Suprapubic skin (tissue), 4 donors: ENCODE data around the gene RBM38. TPM values are rescaled to one million over a fixed set of nuclear protein-coding genes. Genes with fewer than 3 reads are reported as not detected.

Source experiments
- DNase-seq, 2 donors: peaks; one replicate each; pipeline ENCODE4 v3.0.0-alpha.2; 2019; ENCODE audit warnings: low spot score in 2 of 2
- H3K27ac ChIP-seq: fragments of 200-600 bp; sonication (generic); one replicate; pipeline ENCODE4 v1.5.1; 2019
- H3K27me3 ChIP-seq: fragments of 200-600 bp; sonication (generic); one replicate; pipeline ENCODE4 v1.5.1; 2019
- H3K36me3 ChIP-seq: fragments of 200-600 bp; sonication (generic); one replicate; pipeline ENCODE4 v1.5.1; 2019
- H3K4me1 ChIP-seq: fragments of 200-600 bp; sonication (generic); one replicate; pipeline ENCODE4 v1.5.1; 2019
- H3K4me3 ChIP-seq: fragments of 200-600 bp; sonication (generic); one replicate; pipeline ENCODE4 v1.5.1; 2019; ENCODE audit warnings: mild to moderate bottlenecking
- H3K9me3 ChIP-seq: fragments of 200-600 bp; sonication (generic); one replicate; pipeline ENCODE4 v1.5.1; 2019
- EP300 ChIP-seq: sonication (generic); formaldehyde crosslinking; IDR thresholded peaks from one replicate; pipeline ENCODE4 v1.6.1; 2017; ENCODE audit warnings: antibody characterized with exemption
- POLR2A ChIP-seq, 2 donors: fragments of 450-650 bp; IDR thresholded peaks; one replicate each; pipeline ENCODE4 v1.6.1; 2017; ENCODE audit warnings: antibody characterized with exemption in 2 of 2, mild to moderate bottlenecking in 2 of 2, moderate library complexity in 2 of 2
- POLR2AphosphoS5 ChIP-seq, 3 donors: sonication (generic); formaldehyde crosslinking; IDR thresholded peaks; one replicate each; pipeline ENCODE4 v1.6.1; 2017; ENCODE audit warnings: antibody characterized with exemption in 3 of 3
- WGBS: methylation state at CpG from one replicate; pipeline ENCODE4 v1.1.5; 2018; 5-methylcytosine and 5-hydroxymethylcytosine counted together
- total RNA-seq, 4 donors: library from RNA; depleted of rRNA; stranded (reverse); fragments of >200 nt; gene quantifications; one replicate each; pipeline ENCODE4 v1.1.0, GENCODE V29; 2016
- TF ChIP-seq, protein P1 (sequence below), 2 donors: fragments of 200-600 bp in 1 of 2; fragments of 450-650 bp in 1 of 2; sonication (generic) in 1 of 2; IDR thresholded peaks; one replicate each; pipeline ENCODE4 v1.5.1; 2016 to 2019; ENCODE audit warnings: antibody characterized with exemption in 2 of 2, mild to moderate bottlenecking in 1 of 2, moderate library complexity in 1 of 2

RBM38 gene
- total RNA-seq, 4 donors from 2014 or later = 8.7 to 16.7 (median 12.8) TPM

DNA sequence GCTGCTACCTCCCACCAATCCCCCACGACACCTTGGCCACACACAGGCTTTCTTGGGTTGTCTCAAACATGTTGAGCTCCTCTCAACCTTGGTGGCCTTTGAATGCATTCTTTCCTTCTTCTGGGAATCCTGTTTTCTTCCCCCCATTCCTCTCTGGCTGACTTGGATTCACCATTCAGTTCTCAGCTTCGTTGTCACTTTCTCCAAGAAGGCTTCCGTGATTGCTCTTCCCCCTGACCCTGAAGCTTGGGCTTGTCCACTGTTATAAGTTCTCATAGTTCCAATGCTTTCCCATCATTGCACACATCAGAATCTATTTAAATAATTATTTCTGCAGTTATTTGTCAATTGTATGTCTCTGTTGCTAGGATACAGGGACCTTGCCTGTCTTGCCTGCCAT is 64.2 kb downstream of the RBM38 start:
- Histone ChIP-seq H3K4me3 (no peak overlapping the region), H3K27ac (no peak overlapping the region), H3K9me3 (no peaks in the 10 kb centered on the region), H3K36me3 (no peaks in the 10 kb centered on the region), H3K27me3 (no peaks in the 10 kb centered on the region), H3K4me1 (peaks cover 2% of the 10 kb centered on the region)
- TF ChIP-seq, protein P1, sequence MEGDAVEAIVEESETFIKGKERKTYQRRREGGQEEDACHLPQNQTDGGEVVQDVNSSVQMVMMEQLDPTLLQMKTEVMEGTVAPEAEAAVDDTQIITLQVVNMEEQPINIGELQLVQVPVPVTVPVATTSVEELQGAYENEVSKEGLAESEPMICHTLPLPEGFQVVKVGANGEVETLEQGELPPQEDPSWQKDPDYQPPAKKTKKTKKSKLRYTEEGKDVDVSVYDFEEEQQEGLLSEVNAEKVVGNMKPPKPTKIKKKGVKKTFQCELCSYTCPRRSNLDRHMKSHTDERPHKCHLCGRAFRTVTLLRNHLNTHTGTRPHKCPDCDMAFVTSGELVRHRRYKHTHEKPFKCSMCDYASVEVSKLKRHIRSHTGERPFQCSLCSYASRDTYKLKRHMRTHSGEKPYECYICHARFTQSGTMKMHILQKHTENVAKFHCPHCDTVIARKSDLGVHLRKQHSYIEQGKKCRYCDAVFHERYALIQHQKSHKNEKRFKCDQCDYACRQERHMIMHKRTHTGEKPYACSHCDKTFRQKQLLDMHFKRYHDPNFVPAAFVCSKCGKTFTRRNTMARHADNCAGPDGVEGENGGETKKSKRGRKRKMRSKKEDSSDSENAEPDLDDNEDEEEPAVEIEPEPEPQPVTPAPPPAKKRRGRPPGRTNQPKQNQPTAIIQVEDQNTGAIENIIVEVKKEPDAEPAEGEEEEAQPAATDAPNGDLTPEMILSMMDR (IDR thresholded peaks at IDR 0.05) = no peak
- TF ChIP-seq POLR2AphosphoS5 (IDR thresholded peaks at IDR 0.05) (no peak), POLR2A (IDR thresholded peaks at IDR 0.05) (no peak), EP300 (no peak)
- no peak for DNase-seq
- WGBS = 78% methylated on average over 3 of the region's 3 CpGs

DNA sequence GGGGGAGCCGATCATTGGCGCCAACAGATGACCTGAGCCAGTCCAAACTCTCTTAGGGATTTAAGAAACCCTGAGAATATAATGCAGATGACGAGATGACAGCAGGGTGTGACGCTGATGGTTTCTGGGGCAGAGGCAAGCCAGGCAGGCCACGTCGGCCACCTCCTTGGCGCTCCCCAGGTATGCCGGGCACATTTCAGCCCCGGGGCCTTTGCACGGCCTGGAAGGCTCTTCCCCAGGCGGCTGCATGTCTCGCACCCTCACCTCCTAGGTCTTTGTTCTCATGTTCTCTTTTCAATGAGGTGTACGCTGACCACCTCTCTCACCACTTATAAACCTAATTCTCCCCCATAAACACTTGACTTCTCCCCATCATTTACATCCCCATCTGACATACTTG is 64.9 kb downstream of the RBM38 start:
- no peak overlapping the region for H3K4me3 ChIP-seq
- WGBS = 91% methylated on average over 13 of the region's 13 CpGs
- no peaks in the 10 kb centered on the region for H3K27me3 ChIP-seq
- DNase-seq = no peak
- H3K36me3 ChIP-seq = no peaks in the 10 kb centered on the region
- H3K9me3 ChIP-seq = no peaks in the 10 kb centered on the region
- peaks cover 2% of the 10 kb centered on the region for H3K4me1 ChIP-seq
- TF ChIP-seq EP300 = no peak
- no peak overlapping the region for H3K27ac ChIP-seq

DNA sequence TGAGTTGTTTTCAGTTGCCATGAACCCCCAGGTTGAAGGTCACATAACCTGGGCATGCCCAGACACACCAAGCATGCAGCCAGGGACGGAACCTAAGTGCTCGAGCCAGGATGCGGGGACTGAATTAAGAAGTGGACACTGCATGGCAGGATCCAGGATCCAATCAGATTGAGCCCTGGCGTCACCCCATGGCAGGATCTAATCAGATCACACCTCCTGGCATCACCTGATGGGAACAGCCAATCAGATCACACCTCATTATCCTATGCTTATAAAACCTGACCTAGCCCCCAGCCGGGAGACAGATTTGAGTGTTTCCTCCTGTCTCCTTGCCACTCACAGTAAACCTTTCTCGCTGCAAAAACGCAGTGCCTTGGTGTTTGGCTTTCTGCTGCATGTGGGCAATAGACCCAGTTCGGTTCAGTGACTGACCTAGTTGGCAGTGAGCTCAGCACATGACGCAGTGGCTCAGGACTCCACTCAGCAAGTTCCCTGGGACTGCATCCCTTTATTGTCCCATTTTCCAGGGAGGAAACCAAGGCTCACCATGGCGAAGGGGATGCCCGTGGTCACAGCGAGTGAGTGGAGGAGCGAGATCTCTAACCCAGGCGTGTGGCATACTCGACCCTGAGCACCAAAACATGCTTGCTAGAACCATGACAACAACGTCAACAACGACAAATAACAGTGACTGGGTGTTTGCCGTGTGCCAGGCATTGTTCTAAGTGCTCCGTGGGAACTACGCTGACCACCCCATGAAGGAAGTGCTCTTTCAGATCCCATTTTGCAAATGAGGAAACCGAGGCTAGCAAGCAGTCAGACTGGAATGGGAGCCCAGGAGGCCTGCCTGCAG is 66.3 kb downstream of the RBM38 start:
- H3K4me1 ChIP-seq = peaks cover 2% of the 10 kb centered on the region
- H3K27me3 ChIP-seq = no peaks in the 10 kb centered on the region
- H3K27ac ChIP-seq = no peak overlapping the region
- H3K4me3 ChIP-seq = no peak overlapping the region
- DNase-seq = no peak
- no peaks in the 10 kb centered on the region for H3K36me3 ChIP-seq
- WGBS = 65% methylated on average over 16 of the region's 21 CpGs
- TF ChIP-seq, protein P1 (IDR thresholded peaks at IDR 0.05) = no peak
- TF ChIP-seq EP300 = no peak
- TF ChIP-seq POLR2AphosphoS5 (IDR thresholded peaks at IDR 0.05) = no peak
- no peak for TF ChIP-seq POLR2A (IDR thresholded peaks at IDR 0.05)
- no peaks in the 10 kb centered on the region for H3K9me3 ChIP-seq

DNA sequence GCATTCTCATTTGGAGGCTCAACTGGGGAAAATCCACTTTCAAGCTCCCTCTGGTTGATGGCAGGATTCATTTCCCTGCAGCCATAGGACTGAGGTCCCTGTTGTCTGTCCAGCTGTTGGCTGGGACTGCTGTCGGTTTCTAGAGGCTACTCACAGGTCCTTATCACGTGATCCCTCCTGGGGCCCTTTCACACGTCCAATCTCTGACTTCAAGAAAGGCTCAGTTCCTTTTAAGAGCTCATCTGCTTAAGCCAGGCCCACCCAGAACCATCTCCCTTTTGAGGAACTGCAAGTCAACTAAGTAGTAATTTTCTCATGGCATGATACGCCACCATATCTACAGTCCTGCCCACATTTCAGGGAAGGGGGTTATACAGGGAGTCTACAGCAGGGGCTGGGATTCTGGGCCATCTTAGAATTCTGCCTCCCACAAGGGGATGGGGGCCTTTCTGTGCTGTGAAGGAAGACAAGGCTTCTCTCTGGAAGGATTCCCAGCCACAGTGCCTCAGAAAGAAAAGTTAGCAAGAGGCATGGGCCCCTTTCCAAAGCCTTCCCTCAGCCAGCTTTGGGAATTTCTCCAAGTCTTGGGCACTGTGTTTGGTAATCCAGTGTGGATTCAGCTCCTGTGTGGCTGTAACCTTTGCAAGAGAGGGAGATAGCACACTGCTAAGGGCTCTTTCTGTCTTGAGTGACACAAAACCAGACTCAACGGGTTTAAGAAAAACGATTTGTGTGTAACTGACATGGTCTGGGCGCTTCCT is 67.4 kb downstream of the RBM38 start:
- no peaks in the 10 kb centered on the region for H3K9me3 ChIP-seq
- 70% methylated on average over 7 of the region's 7 CpGs for WGBS
- TF ChIP-seq POLR2AphosphoS5 (IDR thresholded peaks at IDR 0.05) (no peak), POLR2A (IDR thresholded peaks at IDR 0.05) (no peak), EP300 (no peak)
- TF ChIP-seq, protein P1 (IDR thresholded peaks at IDR 0.05) = no peak
- peaks cover 2% of the 10 kb centered on the region for H3K4me1 ChIP-seq
- H3K27ac ChIP-seq = no peak overlapping the region
- no peaks in the 10 kb centered on the region for H3K36me3 ChIP-seq
- no peak overlapping the region for H3K4me3 ChIP-seq
- no peak for DNase-seq
- H3K27me3 ChIP-seq = no peaks in the 10 kb centered on the region

Other genes starting within 250 kb of the RBM38 start
- 10 to 100 TPM; 19.2 to 39.2 (median 28.2) TPM for gene BMP7, start 124.8 kb upstream of the RBM38 start, total RNA-seq
- gene SPO11, start 61.6 kb upstream of the RBM38 start, total RNA-seq = not detected
- 10 to 100 TPM; 31.2 to 45.1 (median 37.2) TPM for gene RAE1, start 40.1 kb upstream of the RBM38 start, total RNA-seq
- not detected for gene CTCFL, start 133.7 kb downstream of the RBM38 start, total RNA-seq
- 1 to 10 TPM; 2.2 to 6.3 (median 5.2) TPM for gene PCK1, start 169.7 kb downstream of the RBM38 start, total RNA-seq
- gene ZBP1, start 229.0 kb downstream of the RBM38 start, total RNA-seq = under 1 TPM in 1 of 4 donors, not detected in 3; 0.80 TPM